NCI-H2227 (cell line): Measurements from ENCODE around the gene NSMF.

Source experiments
- DNase-seq: peaks from one replicate; lab custom pipeline; 2025; ENCODE audit not compliant: unreplicated experiment; lab: John Stamatoyannopoulos, UW

NSMF gene

GRCh38 chr9:137448602-137448962 is 10.6 kb downstream of the NSMF start:
- no peak for DNase-seq

GRCh38 chr9:137447722-137448601 is 11.2 kb downstream of the NSMF start:
- no peak for DNase-seq

GRCh38 chr9:137446851-137447471 is 12.2 kb downstream of the NSMF start:
- DNase-seq: no peak

GRCh38 chr9:137445930-137446431 is 13.2 kb downstream of the NSMF start:
- no peak for DNase-seq

GRCh38 chr9:137445275-137445807 is 13.8 kb downstream of the NSMF start:
- peak; percentile 63 for DNase-seq

- no peak for DNase-seq
Measured at GRCh38 chr9:137444106-137444790, 14.9 kb downstream of the NSMF start.

- no peak for DNase-seq
Measured at GRCh38 chr9:137441935-137442321, 17.2 kb downstream of the NSMF start.

- peak; percentile 66 for DNase-seq
Measured at GRCh38 chr9:137441289-137441934, 17.7 kb downstream of the NSMF start, which contains the start of gene ENTPD8. Gene ENTPD8 (minus strand): TSS chr9:137441357. CDS start chr9:137438285, 3,072 bp downstream.

GRCh38 chr9:137439158-137439714 is 19.9 kb downstream of the NSMF start:
- no peak for DNase-seq

- no peak for DNase-seq
Measured at GRCh38 chr9:137438591-137439157, 20.5 kb downstream of the NSMF start.

- DNase-seq: no peak
Measured at GRCh38 chr9:137437691-137438590, 21.2 kb downstream of the NSMF start.

GRCh38 chr9:137436761-137437600 is 22.2 kb downstream of the NSMF start:
- no peak for DNase-seq

GRCh38 chr9:137435980-137436760 is 23.0 kb downstream of the NSMF start:
- no peak for DNase-seq

GRCh38 chr9:137435381-137435891 is 23.7 kb downstream of the NSMF start:
- DNase-seq: no peak

- DNase-seq: no peak
Measured at GRCh38 chr9:137434498-137435380, 24.4 kb downstream of the NSMF start.

- DNase-seq: no peak
Measured at GRCh38 chr9:137433916-137434431, 25.2 kb downstream of the NSMF start.
